GM21526 (cell line): ENCODE data around the gene OVCA2.

Experiments used
- ATAC-seq: cut with Tn5 transposase; IDR thresholded peaks from one replicate; pipeline ENCODE4 v1.9.1; 2021; ENCODE audit warnings: moderate library complexity; ENCODE audit not compliant: unreplicated experiment, low FRiP score

OVCA2 gene

DNA sequence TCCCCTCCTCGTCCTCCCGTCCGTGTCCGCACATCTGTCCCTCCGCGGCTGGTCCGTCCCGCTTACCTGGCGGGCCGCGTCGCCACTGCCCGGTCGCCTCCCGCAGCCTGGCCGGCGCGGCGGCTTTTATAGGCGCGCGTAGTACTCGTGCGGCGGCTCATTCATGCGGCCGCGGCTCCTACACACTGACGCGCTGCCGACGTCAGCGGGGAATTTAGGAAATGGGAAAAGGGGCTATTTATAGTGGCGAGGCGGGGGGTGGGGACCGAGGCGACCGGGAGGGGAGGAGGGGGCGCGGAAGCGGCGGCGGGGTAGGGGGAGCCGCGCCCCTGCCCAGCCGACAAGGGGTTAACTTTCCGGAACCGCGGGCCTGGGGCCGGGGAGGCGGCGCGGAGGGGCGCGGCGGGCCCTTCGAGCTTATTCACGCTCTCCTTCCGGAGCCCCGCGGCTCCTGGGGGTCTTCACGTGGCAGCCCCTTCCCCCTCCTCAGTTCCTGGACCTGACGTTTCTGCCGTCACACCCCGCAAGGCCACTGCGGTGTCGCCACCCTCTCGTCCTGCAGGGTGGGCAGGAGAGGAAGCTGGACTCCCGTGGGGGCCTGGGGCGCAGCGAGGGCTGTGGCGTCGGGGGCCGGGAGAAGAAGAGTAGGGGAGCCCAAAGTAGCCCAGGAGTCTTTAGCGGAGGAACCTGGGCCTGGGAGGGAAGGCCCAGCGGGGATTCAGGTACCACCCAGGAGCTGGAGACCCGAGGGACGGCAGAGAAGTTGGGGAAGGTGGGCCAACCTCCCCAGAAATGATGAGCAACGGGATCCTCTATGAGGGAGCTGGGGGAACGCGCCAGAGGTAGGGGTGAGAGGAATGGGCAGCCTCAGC, 9.5 kb downstream of the OVCA2 start:
- ATAC-seq: no peak

DNA sequence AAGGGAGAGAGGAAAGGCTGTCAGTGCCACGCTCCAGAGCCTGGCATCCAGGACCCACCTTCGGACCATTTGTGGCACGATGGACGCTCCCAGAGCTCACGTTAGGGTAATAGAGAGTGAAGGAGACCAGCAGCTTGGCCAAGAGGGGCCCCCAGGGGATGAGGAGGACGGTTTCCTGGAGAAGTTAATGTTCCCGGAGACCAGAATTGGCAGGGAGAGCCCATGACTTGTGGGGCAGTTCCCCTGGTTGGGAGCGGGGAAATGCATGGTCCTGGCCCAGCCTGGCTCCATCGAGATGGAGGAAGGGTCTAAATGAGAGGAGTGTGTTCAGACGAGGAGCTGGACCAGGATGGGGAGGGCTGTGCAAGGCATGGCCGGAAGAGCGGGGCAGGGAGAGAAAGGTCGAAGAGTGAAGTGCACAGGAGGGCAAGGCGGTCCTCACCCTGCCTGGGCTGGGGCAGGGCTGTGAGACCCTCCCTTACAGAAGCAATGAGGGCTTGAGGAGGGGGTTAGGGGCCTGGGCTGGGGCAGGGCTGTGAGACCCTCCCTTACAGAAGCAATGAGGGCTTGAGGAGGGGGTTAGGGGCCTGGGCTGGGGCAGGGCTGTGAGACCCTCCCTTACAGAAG, 10.2 kb downstream of the OVCA2 start:
- ATAC-seq: no peak

- no peak for ATAC-seq
Measured at GRCh38 chr17:2053380-2054261, 11.8 kb downstream of the OVCA2 start.

DNA sequence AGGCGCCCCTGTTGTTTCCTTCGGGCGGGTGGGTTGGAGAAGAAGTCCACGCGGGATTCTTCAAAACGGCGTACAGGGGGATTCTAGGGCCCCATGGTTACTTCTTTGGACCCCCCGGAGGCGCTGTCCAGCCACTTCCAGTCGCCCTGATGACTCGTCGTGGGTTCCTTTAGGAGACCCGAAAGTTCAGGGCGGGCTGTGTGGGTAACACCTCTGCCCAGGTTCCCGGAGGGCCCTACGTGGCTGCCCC, 12.4 kb downstream of the OVCA2 start:
- ATAC-seq: no peak

- ATAC-seq: no peak
Measured at GRCh38 chr17:2054512-2055291, 12.9 kb downstream of the OVCA2 start, which contains the start of gene HIC1. TSS of gene HIC1 (plus strand) at chr17:2055103. CDS start at chr17:2056691, 1,588 bp downstream.

DNA sequence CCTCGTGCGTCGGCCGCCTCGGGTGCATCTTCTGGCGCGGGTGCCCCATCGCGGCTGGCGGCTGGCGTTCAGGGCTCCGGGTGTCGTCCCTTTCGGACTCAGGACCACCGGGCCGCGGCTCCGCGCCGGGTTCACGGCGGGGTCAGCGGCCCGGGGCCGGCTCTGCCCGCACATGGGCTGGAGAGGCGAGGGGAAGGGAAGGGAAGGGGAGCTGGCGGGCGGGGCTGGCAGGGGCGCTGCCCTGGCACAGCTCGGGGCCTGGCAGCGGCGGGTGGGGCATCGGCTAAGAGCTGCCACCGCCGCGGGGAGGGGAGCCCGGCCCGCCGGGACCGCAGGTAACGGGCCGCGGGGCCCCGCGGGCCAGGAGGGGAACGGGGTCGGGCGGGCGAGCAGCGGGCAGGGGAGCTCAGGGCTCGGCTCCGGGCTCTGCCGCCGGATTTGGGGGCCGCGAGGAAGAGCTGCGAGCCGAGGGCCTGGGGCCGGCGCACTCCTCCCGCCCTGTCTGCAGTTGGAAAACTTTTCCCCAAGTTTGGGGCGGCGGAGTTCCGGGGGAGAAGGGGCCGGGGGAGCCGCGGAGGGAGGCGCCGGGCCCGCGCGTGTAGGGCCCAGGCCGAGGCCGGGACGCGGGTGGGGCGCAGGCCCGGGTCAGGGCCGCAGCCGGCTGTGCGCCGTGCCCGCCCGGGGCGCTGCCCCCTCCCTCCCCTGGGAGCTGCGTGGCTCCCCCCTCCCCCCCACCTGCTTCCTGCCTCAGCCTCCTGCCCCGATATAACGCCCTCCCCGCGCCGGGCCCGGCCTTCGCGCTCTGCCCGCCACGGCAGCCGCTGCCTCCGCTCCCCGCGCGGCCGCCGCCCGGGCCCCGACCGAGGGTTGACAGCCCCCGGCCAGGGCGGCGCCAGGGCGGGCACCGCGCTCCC, 13.7 kb downstream of the OVCA2 start:
- no peak for ATAC-seq

GRCh38 chr17:2056206-2057174, 14.7 kb downstream of the OVCA2 start:
- ATAC-seq: no peak

DNA sequence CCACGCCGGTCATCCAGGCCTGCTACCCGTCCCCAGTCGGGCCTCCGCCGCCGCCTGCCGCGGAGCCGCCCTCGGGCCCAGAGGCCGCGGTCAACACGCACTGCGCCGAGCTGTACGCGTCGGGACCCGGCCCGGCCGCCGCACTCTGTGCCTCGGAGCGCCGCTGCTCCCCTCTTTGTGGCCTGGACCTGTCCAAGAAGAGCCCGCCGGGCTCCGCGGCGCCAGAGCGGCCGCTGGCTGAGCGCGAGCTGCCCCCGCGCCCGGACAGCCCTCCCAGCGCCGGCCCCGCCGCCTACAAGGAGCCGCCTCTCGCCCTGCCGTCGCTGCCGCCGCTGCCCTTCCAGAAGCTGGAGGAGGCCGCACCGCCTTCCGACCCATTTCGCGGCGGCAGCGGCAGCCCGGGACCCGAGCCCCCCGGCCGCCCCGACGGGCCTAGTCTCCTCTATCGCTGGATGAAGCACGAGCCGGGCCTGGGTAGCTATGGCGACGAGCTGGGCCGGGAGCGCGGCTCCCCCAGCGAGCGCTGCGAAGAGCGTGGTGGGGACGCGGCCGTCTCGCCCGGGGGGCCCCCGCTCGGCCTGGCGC, 15.4 kb downstream of the OVCA2 start:
- ATAC-seq: no peak

- ATAC-seq: no peak
Measured at GRCh38 chr17:2057760-2058585, 16.2 kb downstream of the OVCA2 start.

- ATAC-seq: no peak
Measured at GRCh38 chr17:2058586-2059546, 17.0 kb downstream of the OVCA2 start.

DNA sequence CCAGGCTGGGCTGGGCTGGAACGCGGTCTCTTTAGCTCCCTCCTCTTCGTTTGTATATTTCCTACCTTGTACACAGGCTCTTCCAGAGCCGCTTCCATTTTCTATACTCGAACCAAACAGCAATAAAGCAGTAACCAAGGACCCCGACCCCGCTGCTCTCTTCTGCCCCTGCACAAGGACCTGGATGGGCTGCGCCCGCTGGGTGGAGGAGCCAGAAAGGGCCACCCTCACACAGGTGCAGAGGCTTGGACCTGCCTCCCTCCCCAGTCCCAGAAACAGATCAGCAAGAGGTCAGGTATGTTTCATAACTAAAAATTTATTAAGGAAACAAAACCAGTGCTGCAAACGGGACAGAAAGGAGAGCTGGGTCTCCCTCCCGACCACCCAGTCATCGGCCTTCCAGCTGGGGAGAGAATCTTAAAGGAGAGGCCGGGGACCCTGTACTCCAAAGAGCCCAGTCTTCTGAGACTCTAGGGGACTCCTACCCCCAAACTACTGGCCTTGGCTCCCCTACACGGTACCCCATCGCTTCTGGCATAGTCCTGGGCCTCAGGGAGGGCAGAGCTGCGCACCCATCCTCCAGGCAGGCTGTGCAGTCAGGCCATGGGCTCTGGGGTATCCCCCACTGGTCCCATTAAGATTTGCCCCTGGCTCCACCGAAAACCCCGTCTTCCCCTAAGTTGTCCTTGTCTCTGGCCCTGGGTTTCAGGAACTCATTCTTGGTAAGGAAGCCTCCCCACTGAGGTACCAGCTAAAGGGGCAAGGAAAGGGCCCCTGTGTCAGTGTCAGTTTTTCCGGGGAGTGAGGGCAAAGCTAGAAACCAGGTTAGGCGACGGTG, 17.9 kb downstream of the OVCA2 start:
- no peak for ATAC-seq

GRCh38 chr17:2060385-2060658, 18.5 kb downstream of the OVCA2 start:
- ATAC-seq: no peak

- ATAC-seq: no peak
Measured at GRCh38 chr17:2060681-2061440, 19.0 kb downstream of the OVCA2 start.

DNA sequence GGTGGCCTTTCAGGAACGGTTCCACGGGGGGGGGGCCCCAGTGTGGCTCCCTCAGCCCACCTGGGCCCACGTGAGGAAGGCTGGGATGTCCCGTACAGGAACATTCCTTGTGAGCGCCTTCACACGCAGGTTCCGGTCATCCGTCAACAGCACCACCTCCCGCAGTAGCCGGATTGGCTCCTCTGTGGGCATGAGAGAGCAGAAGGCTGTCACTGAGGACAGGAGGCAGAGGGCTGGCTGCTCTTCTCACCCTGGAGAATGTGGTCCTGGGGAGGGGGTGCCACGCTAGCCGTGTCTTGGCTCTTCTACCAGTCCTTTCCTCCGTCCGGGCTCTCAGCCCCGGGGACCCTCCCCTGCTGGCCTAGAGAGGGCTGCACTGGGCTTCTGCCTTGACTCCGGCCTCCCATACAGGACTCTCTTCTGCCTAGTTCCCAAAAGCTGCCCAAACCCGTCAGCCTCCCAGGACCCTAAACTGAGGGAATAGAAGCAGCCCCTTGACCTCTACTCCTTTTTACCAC, 19.7 kb downstream of the OVCA2 start:
- ATAC-seq: no peak
